ENCODE data around the gene RNF125. TPM values are rescaled to one million over a fixed set of nuclear protein-coding genes. Genes with fewer than 3 reads are reported as not detected.

The RNF125 gene
- total and polyA plus RNA-seq, 10 of the 15 experiments (the other 5 are each of a cell fraction or from before 2014, with no cell fraction given): 0.79 to 3.9 (median 2.9) TPM

DNA sequence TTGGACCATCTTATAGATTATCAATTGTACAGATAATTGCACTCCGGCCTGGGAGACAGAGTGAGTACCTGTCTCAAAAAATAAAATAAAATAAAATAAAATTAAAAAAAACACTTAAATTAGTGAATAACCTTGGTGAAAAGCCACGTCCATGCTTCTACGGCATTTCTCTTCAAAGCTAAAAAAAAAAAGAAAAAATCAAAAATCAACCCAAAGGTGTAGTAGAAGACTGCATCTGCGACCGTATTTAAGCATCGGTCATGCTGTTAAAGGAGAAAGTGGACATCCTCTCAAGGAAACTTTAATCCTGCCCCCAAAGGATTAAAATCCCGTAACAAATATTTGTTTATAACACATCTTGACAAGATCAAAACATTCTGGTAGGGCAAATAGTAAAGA, 72.7 kb downstream of the RNF125 start (continued):
- TF ChIP-seq BRCA1 (IDR thresholded peaks at IDR 0.05; ENCODE audit: low read depth, low read length): no peak

DNA sequence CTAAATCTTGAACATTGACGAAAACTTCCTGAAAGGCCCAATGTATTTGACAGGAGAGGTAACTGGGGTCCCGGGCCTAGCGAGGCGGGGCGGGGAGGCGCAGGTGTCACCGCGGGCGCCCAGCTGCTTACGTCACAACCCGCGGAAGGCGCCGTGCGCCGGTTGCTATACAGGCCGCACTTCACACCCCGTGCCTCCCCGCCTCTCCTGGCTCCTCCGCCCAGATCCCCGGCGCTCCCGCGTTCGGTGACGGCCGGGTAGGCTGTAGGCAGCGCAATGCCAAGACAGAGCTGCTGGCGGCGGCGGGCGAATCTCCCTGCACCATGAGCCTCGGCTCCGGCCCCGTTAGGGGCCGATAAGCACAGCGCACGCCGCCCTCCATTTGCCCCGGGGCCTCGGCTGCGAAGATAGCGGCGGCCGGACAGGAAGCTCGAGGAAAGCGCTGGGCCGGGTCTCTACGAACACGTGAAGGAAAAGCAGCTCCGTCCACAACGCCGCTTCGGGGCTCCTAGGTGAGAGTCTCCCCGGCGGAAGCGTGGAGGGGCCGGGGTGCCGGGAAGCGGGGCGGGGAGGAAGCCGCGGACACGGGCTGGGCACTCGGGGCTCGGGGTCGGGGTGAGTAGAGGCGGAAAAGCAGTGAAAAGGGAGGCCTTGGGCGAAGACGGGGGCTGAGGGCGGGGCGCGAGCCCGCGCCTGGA, 73.2 kb downstream of the RNF125 start, which contains the start of gene RNF138:
TSS of gene RNF138 (plus strand) at position 151 of the 698 bp plus-strand sequence. CDS start 903 bp downstream, outside the sequence.
- ChIA-PET SMC1A (ENCODE audit: uncharacterized antibody, unreplicated experiment) (interaction anchor here (0.9 kb wide), 1 partner anchor 46 kb away, joined by 3 read pairs; no protein-coding TSS in a partner anchor), RAD21 (ENCODE audit: unreplicated experiment) (interaction anchor here (1.0 kb wide), 1 partner anchor 17 kb away, joined by 3 read pairs; no protein-coding TSS in a partner anchor), CTCF (interaction anchor here (0.9 kb wide), 1 partner anchor 150 kb away, joined by 4 read pairs; no protein-coding TSS in a partner anchor), POLR2A (interaction anchor here (0.8 to 1.1 kb wide), 3 partner anchors 14 to 149 kb away, joined by 3 to 4 read pairs (median 4); partner anchors contain the start of gene TRAPPC8)
- Histone ChIP-seq H3K4me3 (peak within 1 kb of the TSS; percentile 86), H3K27ac (ENCODE audit: control insufficient read depth, insufficient read depth) (peak within 1 kb of the TSS; percentile 97), H3K79me2 (ENCODE audit: control insufficient read depth, insufficient read depth, low read length) (peaks cover 43% of the 10 kb centered on the region), H3K9ac (ENCODE audit: control insufficient read depth, insufficient read depth, low read length) (peak within 1 kb of the TSS; percentile 91), H4K20me1 (ENCODE audit: control insufficient read depth, insufficient read depth) (no peaks in the 10 kb centered on the region), H3K36me3 (ENCODE audit: control insufficient read depth in 2 of 2, insufficient read depth in 2 of 2, low read length in 1 of 2) (peaks cover 0 to 6% of the 10 kb centered on the region in 2 experiments; a peak in 1 of 4 replicates), H3K4me1 (ENCODE audit: control insufficient read depth, insufficient read depth, low read length) (no peaks in the 10 kb centered on the region; the same call in 1 of the 2 replicates), H3K9me3 (replicated peaks; ENCODE audit: control insufficient read depth, insufficient read depth, low read length) (no peaks in the 10 kb centered on the region), H3K27me3 (replicated peaks in 1 of 2; ENCODE audit: control insufficient read depth in 2 of 2, insufficient read depth in 2 of 2, low read length in 1 of 2) (no peaks in the 10 kb centered on the region), H3K4me2 (ENCODE audit: control insufficient read depth, insufficient read depth) (peak within 1 kb of the TSS; percentile 76), H2AFZ (ENCODE audit: control insufficient read depth, low read depth, low read length) (peak within 1 kb of the TSS; percentile 90)
- FAIRE-seq (no peak), DNase-seq (ENCODE audit: low read depth, low spot score) (peak; percentile 42), ATAC-seq (peak; percentile 71)
- intact Hi-C loops (cut with micrococcal nuclease; ENCODE audit: unreplicated experiment) (loop anchor here (2.0 kb wide), 2 partner anchors 73 to 149 kb away; partner anchors contain the start of genes RNF125 and TRAPPC8), in situ Hi-C loops (cut with MboI) (no loop called here)
- TSS peak; percentile 87 for BruUV-seq (replicated peaks)
- WGBS (ENCODE audit: insufficient coverage, insufficient replicate concordance, low lambda C conversion rate, missing lambda C conversion rate): 2% methylated on average over 63 of the region's 75 CpGs
- TF ChIP-seq, protein P1, sequence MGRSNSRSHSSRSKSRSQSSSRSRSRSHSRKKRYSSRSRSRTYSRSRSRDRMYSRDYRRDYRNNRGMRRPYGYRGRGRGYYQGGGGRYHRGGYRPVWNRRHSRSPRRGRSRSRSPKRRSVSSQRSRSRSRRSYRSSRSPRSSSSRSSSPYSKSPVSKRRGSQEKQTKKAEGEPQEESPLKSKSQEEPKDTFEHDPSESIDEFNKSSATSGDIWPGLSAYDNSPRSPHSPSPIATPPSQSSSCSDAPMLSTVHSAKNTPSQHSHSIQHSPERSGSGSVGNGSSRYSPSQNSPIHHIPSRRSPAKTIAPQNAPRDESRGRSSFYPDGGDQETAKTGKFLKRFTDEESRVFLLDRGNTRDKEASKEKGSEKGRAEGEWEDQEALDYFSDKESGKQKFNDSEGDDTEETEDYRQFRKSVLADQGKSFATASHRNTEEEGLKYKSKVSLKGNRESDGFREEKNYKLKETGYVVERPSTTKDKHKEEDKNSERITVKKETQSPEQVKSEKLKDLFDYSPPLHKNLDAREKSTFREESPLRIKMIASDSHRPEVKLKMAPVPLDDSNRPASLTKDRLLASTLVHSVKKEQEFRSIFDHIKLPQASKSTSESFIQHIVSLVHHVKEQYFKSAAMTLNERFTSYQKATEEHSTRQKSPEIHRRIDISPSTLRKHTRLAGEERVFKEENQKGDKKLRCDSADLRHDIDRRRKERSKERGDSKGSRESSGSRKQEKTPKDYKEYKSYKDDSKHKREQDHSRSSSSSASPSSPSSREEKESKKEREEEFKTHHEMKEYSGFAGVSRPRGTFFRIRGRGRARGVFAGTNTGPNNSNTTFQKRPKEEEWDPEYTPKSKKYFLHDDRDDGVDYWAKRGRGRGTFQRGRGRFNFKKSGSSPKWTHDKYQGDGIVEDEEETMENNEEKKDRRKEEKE (IDR thresholded peaks at IDR 0.05): no peak
- TF ChIP-seq, protein P2, sequence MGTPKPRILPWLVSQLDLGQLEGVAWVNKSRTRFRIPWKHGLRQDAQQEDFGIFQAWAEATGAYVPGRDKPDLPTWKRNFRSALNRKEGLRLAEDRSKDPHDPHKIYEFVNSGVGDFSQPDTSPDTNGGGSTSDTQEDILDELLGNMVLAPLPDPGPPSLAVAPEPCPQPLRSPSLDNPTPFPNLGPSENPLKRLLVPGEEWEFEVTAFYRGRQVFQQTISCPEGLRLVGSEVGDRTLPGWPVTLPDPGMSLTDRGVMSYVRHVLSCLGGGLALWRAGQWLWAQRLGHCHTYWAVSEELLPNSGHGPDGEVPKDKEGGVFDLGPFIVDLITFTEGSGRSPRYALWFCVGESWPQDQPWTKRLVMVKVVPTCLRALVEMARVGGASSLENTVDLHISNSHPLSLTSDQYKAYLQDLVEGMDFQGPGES (IDR thresholded peaks at IDR 0.05): no peak
- TF ChIP-seq EP300 (IDR thresholded peaks at IDR 0.05; ENCODE audit: borderline replicate concordance in 1 of 2, control insufficient read depth in 1 of 2, low read depth in 2 of 2, low read length in 2 of 2) (no peak), FOXM1 (IDR thresholded peaks at IDR 0.05; ENCODE audit: low read depth, low read length) (no peak), SPI1 (IDR thresholded peaks at IDR 0.05; ENCODE audit: borderline replicate concordance, insufficient read depth, low read depth, low read length) (no peak), MEF2A (IDR thresholded peaks at IDR 0.05; ENCODE audit: insufficient read depth, low read depth, low read length) (no peak), HDGF (IDR thresholded peaks at IDR 0.05) (no peak), SREBF2 (IDR thresholded peaks at IDR 0.05; ENCODE audit: low read length) (no peak), CREM (IDR thresholded peaks at IDR 0.05; ENCODE audit: low read depth) (peak; percentile 97)
- TF ChIP-seq, protein P3, sequence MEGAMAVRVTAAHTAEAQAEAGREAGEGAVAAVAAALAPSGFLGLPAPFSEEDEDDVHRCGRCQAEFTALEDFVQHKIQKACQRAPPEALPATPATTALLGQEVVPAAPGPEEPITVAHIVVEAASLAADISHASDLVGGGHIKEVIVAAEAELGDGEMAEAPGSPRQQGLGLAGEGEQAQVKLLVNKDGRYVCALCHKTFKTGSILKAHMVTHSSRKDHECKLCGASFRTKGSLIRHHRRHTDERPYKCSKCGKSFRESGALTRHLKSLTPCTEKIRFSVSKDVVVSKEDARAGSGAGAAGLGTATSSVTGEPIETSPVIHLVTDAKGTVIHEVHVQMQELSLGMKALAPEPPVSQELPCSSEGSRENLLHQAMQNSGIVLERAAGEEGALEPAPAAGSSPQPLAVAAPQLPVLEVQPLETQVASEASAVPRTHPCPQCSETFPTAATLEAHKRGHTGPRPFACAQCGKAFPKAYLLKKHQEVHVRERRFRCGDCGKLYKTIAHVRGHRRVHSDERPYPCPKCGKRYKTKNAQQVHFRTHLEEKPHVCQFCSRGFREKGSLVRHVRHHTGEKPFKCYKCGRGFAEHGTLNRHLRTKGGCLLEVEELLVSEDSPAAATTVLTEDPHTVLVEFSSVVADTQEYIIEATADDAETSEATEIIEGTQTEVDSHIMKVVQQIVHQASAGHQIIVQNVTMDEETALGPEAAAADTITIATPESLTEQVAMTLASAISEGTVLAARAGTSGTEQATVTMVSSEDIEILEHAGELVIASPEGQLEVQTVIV (IDR thresholded peaks at IDR 0.05; ENCODE audit: borderline replicate concordance, partially characterized antibody): no peak
- TF ChIP-seq, protein P4, sequence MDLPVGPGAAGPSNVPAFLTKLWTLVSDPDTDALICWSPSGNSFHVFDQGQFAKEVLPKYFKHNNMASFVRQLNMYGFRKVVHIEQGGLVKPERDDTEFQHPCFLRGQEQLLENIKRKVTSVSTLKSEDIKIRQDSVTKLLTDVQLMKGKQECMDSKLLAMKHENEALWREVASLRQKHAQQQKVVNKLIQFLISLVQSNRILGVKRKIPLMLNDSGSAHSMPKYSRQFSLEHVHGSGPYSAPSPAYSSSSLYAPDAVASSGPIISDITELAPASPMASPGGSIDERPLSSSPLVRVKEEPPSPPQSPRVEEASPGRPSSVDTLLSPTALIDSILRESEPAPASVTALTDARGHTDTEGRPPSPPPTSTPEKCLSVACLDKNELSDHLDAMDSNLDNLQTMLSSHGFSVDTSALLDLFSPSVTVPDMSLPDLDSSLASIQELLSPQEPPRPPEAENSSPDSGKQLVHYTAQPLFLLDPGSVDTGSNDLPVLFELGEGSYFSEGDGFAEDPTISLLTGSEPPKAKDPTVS (IDR thresholded peaks at IDR 0.05; ENCODE audit: low read depth, low read length): no peak

All from GM12878 (cell line).